Measurements from ENCODE around the gene NLGN1.
A peak's percentile ranks its signal among the peaks of the same experiment; 100 is the strongest.

DNA sequence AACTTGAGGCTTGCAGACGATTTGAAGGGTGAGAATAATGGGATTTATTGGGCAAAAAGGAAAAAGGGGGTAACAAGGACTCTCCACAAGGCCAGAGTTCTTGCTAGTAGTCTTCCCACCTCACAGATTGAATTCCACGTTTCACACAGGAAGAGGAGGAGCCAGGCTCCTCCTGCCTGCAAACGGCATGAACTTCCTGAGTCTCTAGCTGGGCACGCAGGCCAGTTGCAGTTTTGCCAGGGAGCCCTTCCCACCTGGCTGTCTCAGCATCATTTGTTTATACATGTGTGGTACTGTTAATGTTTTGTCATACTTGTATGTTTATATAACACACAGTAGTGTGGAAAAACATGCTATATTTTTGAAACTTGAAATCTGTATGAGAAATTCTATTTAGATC lies 155.0 kb downstream of the NLGN1 start:
- TF ChIP-seq, protein P1, sequence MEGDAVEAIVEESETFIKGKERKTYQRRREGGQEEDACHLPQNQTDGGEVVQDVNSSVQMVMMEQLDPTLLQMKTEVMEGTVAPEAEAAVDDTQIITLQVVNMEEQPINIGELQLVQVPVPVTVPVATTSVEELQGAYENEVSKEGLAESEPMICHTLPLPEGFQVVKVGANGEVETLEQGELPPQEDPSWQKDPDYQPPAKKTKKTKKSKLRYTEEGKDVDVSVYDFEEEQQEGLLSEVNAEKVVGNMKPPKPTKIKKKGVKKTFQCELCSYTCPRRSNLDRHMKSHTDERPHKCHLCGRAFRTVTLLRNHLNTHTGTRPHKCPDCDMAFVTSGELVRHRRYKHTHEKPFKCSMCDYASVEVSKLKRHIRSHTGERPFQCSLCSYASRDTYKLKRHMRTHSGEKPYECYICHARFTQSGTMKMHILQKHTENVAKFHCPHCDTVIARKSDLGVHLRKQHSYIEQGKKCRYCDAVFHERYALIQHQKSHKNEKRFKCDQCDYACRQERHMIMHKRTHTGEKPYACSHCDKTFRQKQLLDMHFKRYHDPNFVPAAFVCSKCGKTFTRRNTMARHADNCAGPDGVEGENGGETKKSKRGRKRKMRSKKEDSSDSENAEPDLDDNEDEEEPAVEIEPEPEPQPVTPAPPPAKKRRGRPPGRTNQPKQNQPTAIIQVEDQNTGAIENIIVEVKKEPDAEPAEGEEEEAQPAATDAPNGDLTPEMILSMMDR (IDR thresholded peaks at IDR 0.05; ENCODE audit: control extremely low read depth in 1 of 3, insufficient read depth in 1 of 3, low read depth in 1 of 3, low read length in 3 of 3) = no peak
- no peak for TF ChIP-seq CHD1 (IDR thresholded peaks at IDR 0.05; ENCODE audit: low read depth, low read length)
- peak in 1 of 2 experiments; percentile 6; a peak in 1 of 4 replicates for TF ChIP-seq RAD21 (IDR thresholded peaks at IDR 0.05 in 1 of 2, conservative IDR thresholded peaks at IDR 0.05 in 1 of 2; ENCODE audit: low read depth in 2 of 2, low read length in 2 of 2)
- TF ChIP-seq NANOG (IDR thresholded peaks at IDR 0.05; ENCODE audit: insufficient read depth, low read depth, low read length, poor library complexity, severe bottlenecking) = no peak
- no peak for TF ChIP-seq GTF2F1 (IDR thresholded peaks at IDR 0.05; ENCODE audit: borderline replicate concordance, low read depth, low read length)
